Measurements from ENCODE around the gene ZNF71. TPM values are rescaled to one million over a fixed set of nuclear protein-coding genes. Genes with fewer than 3 reads are reported as not detected.
A peak's percentile ranks its signal among the peaks of the same experiment; 100 is the strongest.
"Not testable (repeated sequence)": the region's sequence is repeated elsewhere in the genome, so short reads cannot be mapped to it uniquely, and the experiment has no call there.

The ZNF71 gene
- total RNA-seq, 1 experiment from 2014 or later, result 4.9 TPM

DNA sequence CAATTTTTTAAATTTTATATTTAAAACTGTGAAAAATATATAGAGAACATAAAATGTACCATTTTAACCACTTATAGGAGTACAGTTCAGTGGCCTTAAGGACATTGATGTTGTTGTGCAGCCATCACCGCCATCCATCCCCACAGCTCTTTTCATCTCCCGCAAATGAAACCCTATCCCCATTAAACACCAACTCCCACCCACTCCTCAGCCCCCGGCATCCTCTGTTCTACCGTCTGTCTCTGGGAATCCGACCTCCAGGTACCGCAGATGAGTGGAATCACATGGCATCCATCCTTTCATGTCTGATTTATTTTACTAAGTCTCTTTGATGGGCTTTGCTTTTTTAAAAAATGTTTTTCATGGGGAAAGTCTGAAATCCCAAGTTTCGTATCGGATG is 24.0 kb downstream of the ZNF71 start:
- no peak for DNase-seq (ENCODE audit: low read depth)

DNA sequence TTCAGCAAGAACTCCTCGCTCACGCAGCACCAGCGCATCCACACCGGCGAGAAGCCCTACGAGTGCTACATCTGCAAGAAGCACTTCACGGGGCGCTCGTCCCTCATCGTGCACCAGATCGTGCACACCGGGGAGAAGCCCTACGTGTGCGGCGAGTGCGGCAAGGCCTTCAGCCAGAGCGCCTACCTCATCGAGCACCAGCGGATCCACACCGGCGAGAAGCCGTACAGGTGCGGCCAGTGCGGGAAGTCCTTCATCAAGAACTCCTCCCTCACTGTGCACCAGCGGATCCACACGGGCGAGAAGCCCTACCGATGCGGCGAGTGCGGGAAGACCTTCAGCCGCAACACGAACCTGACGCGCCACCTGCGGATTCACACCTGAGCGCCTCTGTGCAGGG is 27.3 kb downstream of the ZNF71 start:
- DNase-seq (ENCODE audit: low read depth), result no peak

DNA sequence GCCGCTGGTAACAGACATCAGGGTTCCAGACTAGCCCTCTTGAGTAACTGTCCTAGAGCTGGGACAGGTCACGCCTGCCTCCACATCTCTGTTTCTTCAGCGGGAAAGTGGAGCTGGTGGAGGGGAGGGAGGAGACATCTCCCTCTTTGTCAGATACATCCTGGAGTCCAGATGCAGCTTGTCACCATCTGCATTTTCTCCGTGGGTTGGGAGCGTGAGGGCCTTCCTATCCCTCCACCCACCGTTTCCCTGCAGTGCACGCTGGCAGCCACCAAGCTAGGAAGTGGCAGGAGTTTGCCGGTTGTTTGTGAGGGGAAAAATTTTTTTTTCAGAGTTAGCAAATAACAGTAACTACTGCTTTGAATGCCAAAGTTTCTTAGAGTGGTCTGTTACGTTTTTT is 27.9 kb downstream of the ZNF71 start:
- DNase-seq (ENCODE audit: low read depth), result no peak

DNA sequence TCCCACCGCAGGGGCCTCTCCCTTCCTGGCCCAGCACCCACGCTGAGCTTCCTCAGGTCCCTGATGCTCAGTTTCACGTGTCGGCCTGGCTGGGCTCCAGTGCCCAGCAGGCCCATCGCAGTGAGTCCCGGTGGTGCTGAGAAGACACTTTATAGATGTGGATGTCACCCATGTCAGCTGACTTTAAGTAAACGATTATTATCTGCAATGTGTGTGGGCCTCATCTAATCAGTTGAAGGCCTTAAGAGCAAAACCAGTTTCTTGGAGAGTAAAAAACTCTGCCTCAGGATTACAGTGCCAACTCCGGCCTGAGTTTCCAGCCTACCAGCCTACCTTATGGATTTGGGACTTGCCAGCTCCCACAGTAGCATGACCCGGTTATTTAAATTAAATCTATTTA is 30.6 kb downstream of the ZNF71 start:
- no peak for DNase-seq (ENCODE audit: low read depth)

DNA sequence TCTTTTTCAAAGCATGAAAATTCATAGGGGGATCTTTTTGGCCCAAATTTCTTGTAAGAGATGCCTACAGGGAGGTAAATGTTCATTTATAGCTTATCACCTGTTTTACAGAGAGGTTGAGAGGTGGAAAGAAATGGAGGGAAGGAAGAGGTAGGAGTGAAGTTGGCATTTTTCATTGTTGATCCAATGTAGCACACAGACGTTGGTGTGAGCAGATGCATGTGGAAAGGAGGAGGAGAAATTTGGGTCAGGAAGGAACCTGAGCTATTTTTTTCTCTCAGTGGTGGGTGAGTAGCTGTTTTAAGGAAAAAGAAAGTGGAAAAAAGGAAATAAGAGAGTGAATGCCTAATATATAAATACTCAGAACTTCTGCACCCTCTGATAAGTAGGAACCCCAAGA is 37.9 kb downstream of the ZNF71 start:
- DNase-seq (ENCODE audit: low read depth), result no peak

DNA sequence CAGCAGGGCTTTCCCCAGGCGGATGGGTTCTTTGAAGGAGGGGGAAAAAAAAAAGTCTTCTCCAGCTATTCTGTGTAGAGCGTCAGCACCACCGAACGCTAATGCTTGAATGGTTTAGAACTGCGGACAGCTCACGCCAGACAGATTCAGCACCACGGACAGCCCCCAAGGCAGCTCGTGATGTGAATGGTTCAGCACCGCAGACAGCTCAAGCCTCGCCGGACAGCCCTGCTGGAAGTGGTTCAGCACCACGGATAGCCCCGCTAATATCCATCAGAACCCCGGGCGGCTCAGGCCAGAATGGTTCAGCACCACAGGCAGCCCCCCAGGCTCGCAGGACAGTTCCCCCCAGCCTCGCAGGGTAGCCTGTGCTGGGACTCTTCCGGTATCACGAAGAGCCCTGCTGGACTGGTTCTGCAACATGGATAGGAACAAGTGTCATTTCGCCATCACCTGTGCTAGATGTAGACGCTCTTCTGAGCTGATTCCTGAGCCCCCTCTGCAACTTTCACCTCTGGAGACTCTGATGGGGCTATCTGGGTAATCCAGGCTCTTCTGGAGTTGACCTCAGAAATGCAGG is 43.0 kb downstream of the ZNF71 start:
- peak; percentile 61 for DNase-seq (ENCODE audit: low read depth)

DNA sequence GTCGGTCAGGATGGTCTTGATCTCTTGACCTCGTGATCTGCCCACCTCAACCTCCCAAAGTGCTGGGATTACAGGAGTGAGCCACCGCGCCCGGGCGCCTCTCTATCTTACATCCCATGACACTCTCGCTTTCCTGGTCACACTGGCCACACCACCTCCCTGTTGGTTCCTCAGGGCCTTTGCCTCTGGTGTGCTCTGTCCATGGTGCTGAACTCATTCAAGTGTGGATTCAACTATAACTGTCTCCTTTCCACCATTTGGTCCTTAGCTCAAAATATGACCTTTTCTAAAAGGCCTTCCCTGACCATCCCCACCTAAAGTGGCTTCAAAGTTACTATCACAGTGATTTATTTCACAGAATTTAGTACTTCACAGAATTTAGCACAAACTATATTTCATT is 44.1 kb downstream of the ZNF71 start:
- DNase-seq (ENCODE audit: low read depth), result no peak

DNA sequence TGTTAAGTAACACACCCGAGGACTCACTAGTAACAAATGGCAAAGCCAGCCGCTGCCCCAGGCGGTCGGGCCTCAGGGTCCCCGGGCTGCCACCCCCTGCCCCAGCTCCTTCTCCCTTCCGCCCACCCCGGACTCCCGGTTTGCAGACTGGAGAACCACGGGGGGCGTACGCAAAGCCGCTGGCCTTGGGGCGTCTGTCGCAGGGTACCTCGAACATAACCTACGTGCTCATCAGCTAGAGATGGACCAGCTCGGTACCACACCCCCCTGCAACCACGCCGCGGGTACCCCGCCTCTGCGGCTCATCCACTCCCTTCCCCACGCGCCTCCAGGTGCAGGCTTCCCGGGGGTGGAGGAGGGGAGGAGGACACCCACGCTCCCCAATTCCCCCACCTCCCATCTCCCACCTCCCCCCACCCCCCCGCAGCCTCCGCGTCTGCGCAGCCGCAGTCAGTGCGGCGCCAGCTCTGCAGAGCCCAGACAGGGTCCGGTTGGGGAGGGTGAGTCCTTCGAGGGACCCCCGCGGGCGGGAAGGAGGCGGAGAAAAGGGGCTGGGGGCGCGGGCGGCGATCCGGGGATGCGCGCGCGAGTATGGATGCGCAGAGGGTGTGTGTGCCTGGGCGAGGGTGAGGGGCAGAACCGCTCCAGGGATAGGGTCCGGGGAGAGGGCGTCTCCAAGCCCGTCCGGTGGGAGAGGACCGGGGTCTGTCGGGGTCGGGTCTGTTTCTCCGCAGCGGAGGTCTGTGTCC is 47.8 kb downstream of the ZNF71 start, which contains the start of gene SMIM17:
Gene SMIM17 (plus strand): TSS at position 449 of the 749 bp plus-strand sequence. CDS start 2,509 bp downstream, outside the sequence.
- no peak for DNase-seq (ENCODE audit: low read depth)

DNA sequence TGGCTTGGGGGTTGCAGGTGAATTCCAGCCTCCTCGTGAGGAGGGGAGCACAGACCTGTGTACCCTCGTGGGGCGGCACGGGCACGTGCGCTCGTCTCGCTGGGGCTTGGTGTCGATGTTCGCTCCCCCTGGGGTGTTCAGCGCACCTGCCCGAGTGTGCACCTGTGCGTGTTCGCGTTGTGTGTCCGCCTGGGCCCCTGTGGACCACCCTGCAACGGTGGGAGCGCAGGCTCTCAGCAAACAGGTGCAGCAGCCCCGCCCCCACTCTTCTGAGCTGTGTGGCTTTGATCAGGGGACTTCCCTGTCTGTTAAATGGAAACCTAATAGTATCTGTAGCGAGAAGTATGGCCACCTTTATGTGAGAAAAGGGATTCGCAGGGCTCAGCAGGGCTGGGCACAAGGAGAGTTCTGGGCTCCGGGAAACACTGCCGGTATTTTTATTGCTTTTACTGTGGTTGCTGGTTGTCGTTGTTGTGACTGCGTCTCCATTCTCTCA is 48.4 kb downstream of the ZNF71 start:
- no peak for DNase-seq (ENCODE audit: low read depth)

DNA sequence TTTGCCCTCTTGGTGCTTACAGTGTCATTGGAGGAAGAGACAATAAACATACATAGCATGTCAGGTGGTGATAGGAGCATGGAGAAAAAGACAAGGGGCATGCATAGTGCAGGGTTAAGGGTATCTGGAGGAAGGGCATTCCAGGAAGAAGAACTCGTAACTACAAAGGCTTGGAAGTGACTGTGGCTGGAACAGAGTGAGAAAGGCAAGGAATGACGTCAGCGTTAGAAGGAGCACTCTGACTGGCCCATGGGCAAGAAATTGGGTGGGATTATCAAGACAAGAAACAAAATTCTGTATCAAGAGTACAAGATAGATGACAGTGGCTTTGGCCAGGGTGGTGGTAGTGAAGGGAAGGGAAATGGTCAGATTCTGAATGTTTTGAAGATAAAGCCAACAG is 59.0 kb downstream of the ZNF71 start:
- no peak for DNase-seq (ENCODE audit: low read depth)

DNA sequence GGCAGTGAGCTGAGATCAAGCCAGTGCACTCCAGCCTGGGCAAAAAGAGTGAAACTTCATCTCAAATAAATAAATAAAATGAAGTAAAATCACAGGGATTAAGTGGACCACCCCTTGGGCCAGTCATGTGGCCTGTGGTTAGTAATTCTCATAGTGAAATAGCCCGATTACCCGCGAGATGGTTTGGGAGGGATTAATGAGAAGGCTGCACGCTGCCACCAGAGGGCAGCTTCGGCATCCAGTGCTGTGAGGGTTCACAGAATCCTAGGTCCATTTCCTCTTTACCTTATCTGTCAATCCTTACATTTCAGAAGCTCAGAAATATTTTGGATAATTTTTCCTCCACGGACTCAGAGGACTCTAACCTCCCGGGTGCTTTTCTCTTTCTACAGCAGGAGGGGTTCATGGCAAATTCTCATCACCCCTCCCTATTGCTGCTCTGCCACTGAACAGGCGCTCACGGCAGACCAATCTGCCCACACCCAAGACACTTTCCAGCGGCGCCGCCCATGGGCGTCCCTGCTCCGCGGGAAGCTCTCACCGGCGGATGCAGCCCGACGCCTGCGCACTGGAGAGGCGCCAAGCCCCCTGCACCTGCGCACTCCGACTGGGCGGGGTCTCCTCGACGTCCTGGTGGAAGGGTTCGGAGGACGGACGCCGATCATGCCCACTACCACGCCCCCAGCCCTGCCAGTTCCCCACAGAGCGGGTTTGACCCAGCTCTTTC is 65.4 kb downstream of the ZNF71 start:
- no peak for DNase-seq (ENCODE audit: low read depth)

DNA sequence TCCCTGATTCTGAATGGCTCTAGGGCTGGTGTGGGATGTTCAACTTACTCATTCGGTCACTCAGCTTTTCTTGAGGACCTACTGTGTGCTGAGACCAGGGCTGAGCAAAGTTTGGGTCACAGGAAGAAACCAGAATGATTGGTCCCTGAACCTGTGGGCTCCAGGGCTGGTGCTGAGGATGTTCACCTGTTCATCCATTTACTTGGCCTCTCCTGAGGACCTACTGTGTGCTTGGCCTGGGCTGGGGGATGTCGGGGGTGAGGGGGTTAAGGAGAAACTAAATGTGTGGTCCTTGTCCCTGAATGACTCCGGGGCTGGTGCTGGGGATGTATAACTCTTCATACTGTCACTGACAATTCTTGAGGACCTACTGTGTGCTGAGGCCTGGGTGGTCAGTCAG is 66.1 kb downstream of the ZNF71 start:
- DNase-seq (ENCODE audit: low read depth), result no peak

DNA sequence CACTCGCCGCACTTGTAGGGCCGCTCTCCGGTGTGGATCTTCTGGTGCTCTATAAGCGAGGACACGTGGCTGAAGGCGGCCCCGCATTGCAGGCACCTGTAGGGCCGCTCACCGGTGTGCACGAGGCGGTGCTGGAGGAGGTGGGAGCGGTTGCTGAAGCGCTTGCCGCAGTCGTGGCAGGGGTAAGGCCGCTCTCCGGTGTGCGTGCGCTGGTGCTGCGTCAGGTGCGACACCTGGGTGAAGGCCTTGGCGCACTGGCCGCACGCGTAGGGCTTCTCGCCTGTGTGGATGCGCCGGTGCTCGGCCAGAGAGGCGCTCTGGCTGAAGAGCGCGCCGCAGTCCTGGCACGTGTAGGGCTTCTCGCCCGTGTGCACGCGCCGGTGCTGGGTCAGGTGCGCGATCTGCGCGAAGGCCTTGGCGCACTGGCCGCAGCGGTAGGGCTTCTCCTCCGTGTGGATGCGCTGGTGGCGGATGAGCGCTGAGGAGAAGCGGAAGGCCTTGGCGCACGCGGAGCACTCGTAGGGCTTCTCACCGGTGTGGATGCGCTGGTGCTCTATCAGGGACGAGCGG is 68.9 kb downstream of the ZNF71 start:
- no peak for DNase-seq (ENCODE audit: low read depth)

DNA sequence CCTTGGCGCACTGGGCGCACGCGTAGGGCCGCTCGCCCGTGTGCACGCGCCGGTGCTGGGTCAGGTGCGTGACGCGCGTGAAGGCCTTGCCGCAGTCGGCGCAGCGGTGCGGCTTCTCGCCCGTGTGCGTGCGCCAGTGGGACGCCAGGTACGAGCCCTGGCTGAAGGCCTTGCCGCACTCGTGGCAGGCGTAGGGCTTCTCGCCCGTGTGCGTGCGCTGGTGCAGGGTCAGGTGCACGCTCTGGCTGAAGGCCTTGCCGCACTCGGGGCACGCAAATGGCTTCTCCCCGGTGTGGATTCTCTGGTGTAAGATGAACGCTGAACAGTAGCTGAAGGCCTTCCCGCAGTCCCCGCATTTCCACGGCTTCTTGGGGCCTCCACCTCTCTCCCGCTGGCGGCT is 69.4 kb downstream of the ZNF71 start:
- no peak for DNase-seq (ENCODE audit: low read depth)

DNA sequence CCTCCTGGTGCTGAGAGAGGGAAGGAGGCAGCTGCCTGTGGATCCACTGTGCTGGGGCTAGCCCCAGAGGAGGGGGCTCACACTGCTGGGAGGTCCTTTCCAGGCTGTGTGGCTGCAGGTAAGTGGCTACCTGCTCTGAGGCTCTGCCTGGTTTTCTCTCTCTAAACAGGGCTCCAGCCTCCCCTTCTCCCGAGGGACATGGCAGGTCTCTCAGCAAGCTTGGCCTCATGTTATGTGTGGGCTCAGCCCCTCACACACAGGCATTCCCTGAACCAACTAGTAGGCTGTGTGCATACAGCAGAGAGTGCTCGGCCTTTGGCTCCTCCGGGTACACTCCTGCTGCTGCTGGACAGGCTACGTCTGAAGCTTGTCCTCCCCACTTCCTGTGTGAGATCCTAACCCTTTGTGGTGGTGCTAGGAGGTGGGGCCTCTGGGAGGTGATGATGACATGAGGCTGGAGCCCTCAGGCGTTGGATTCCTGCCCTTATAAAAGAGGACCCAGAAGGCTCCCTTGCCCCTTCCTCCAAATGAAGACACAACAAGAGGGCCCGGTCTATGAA is 72.3 kb downstream of the ZNF71 start:
- no peak for DNase-seq (ENCODE audit: low read depth)

DNA sequence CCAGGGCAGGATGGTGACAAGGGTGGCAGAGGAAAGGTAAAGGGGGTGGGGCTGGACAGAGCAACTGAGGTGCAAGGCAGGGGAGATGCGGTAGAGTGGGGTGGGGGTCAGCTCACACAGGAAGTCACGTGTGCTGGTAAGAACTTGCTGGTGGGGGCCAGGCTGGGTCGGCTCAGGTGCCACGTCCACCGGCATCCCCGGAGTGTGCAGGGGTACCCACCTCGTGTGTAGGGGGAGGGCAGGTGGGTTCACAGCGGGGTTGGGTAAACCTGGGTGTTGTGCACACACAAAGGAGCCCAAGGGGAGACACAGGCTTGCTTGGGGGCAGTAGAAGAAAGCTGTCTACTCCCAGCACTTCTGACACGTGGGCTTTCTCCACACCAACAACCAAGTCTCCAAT is 73.6 kb downstream of the ZNF71 start:
- no peak for DNase-seq (ENCODE audit: low read depth)

DNA sequence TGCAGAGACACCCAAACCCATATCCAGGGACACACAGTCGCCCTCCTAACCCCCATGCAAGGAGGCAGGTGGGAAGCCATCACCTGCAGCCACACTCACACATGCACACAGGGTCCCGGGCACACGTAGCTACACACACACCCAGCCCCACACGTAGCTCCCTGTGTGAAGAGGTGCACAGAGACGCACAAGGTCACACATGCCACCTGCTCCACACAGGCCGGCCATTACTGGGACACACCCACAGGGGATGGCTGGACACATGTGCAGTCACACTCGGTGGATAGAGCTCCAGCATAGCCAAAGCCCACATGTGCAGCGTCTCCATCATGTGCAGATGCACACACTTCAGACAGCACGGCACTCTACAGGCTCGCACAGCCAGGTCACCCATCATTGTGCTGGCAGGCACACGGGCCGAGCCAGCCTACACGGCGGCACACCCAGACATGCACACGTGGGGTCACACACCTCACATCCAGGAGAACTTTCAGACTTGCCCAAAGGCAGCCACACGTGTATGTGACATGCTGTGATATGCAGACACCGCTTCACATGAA is 75.4 kb downstream of the ZNF71 start:
- DNase-seq (ENCODE audit: low read depth), result no peak

DNA sequence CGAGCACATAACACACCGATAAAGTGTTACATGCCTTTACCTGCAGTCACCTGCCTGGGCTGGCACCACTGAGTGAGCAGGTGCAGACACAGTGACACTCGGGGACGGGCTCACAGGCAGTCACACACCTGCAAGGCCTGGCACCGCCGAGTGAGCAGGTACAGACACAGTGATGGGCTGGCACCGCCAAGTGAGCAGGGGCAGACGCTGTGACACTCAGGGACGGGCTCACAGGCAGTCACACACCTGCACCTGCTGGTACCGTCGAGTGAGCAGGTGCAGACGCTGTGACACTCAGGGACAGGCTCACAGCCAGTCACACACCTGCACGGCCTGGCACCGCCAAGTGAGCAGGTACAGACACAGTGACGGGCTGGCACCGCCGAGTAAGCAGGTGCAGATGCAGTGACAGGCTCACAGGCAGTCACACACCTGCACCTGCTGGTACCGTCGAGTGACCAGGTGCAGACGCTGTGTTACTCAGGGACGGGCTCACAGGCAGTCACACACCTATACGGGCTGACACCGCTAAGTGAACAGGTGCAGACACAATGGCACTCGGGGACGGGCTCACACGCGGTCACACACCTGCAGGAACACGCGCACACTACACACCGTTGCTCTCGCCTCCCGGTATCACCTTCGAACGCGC is 76.0 kb downstream of the ZNF71 start:
- DNase-seq (ENCODE audit: low read depth), result no peak

DNA sequence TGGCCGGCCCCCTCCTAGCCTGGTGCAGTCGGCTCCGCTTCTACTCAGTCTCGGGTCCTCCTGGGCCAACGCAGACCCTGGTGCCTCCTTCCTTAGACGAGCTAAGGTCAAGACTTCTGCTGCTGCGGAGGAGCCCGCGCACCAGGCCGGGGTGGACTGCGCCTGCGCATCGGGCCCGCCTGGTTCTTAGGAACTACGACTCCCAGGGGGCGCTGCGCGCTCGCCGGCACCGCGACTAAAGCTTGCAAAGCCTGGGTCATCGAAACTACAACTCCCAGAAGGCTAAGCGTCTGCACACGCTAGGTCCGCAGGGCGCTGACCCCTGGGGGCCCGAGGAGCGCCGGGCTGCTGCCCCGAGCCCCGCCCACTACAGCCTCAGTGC is 76.5 kb downstream of the ZNF71 start, which contains the start of gene ZNF835:
Gene ZNF835 (minus strand): TSS at position 145 of the 382 bp plus-strand sequence. CDS start 6,559 bp downstream, outside the sequence.
- DNase-seq (ENCODE audit: low read depth), result peak; percentile 31

DNA sequence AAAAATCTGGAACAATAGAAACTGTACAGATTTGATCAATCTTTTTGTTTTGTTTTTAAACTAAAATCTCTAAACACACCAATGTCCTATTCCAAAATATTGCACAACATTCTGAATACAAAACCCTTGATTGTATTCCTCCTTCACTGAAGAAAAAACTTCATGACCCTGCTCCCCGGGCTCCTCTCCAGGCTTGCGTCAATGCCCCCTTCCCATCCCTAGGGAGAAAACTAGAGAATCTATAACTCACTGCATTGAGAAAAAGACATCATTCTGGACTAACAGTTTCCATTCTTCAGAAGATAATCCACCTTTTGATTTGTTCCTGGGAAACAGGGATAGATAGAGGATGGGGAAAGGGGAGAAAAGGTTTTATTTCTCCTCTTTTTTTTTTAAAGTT is 77.5 kb downstream of the ZNF71 start:
- not testable (repeated sequence) for DNase-seq (ENCODE audit: low read depth)
